ENCODE results near the gene CA6.

GRCh38 chr1:8945568-8945967 lies at the start of gene CA6:
- TF ChIP-seq, protein P1, sequence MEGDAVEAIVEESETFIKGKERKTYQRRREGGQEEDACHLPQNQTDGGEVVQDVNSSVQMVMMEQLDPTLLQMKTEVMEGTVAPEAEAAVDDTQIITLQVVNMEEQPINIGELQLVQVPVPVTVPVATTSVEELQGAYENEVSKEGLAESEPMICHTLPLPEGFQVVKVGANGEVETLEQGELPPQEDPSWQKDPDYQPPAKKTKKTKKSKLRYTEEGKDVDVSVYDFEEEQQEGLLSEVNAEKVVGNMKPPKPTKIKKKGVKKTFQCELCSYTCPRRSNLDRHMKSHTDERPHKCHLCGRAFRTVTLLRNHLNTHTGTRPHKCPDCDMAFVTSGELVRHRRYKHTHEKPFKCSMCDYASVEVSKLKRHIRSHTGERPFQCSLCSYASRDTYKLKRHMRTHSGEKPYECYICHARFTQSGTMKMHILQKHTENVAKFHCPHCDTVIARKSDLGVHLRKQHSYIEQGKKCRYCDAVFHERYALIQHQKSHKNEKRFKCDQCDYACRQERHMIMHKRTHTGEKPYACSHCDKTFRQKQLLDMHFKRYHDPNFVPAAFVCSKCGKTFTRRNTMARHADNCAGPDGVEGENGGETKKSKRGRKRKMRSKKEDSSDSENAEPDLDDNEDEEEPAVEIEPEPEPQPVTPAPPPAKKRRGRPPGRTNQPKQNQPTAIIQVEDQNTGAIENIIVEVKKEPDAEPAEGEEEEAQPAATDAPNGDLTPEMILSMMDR (IDR thresholded peaks at IDR 0.05; ENCODE audit: low read length): no peak
- no peak for TF ChIP-seq EZH2 (optimal IDR thresholded peaks at IDR 0.05; ENCODE audit: low read depth, low read length)

Measured in MM.1S (cell line).